Loucy (cell line): Measurements from ENCODE around the gene KREMEN1.

ENCODE experiments used
- H2AFZ ChIP-seq: fragments of 200-600 bp; sonication (generic); 2 replicates; pipeline ENCODE4 v1.6.0; 2016; ENCODE audit warnings: antibody characterized with exemption, mild to moderate bottlenecking, low read length, moderate library complexity
- H3F3A ChIP-seq: fragments of 200-600 bp; 2 replicates; pipeline ENCODE4 v1.6.0; 2016; ENCODE audit warnings: antibody characterized with exemption, low read depth, mild to moderate bottlenecking
- H3K27me3 ChIP-seq: fragments of 200-600 bp; sonication (generic); 2 replicates; pipeline ENCODE4 v1.6.1; 2014; ENCODE audit warnings: low read length, mild to moderate bottlenecking; ENCODE audit not compliant: insufficient read depth, poor library complexity, severe bottlenecking
- H3K36me3 ChIP-seq: fragments of 200-600 bp; sonication (generic); 2 replicates; pipeline ENCODE4 v1.6.1; 2016; ENCODE audit warnings: low read length; ENCODE audit not compliant: insufficient read depth
- H3K4me1 ChIP-seq: fragments of 200-600 bp; sonication (generic); 2 replicates; pipeline ENCODE4 v1.5.1; 2014; ENCODE audit warnings: low read length, mild to moderate bottlenecking; ENCODE audit not compliant: insufficient read depth, poor library complexity, severe bottlenecking
- H3K4me2 ChIP-seq: fragments of 200-600 bp; sonication (generic); 2 replicates; pipeline ENCODE4 v1.6.0; 2014; ENCODE audit warnings: antibody characterized with exemption, low read length, low read depth, mild to moderate bottlenecking; ENCODE audit not compliant: poor library complexity, severe bottlenecking
- H3K4me3 ChIP-seq: fragments of 200-600 bp; sonication (generic); 2 replicates; pipeline ENCODE4 v1.5.1; 2014; ENCODE audit warnings: low read length, mild to moderate bottlenecking, mixed read lengths; ENCODE audit not compliant: poor library complexity, severe bottlenecking
- H3K79me2 ChIP-seq: fragments of 200-600 bp; sonication (generic); 2 replicates; pipeline ENCODE4 v1.6.1; 2014; ENCODE audit warnings: low read length; ENCODE audit not compliant: insufficient read depth
- H3K9ac ChIP-seq: fragments of 200-600 bp; sonication (generic); 2 replicates; pipeline ENCODE4 v1.6.0; 2014; ENCODE audit warnings: mild to moderate bottlenecking, low read depth, low read length, moderate library complexity; ENCODE audit not compliant: poor library complexity, severe bottlenecking
- H3K9me2 ChIP-seq: fragments of 200-600 bp; sonication (generic); replicated peaks from 2 replicates; pipeline ENCODE4 v1.6.1; 2016; ENCODE audit warnings: low read depth, low read length, mixed read lengths
- H3K9me3 ChIP-seq: fragments of 200-600 bp; sonication (generic); 2 replicates; pipeline ENCODE4 v1.6.1; 2014; ENCODE audit warnings: mild to moderate bottlenecking, antibody characterized with exemption, low read length, low read depth; ENCODE audit not compliant: insufficient read depth
- H4K20me1 ChIP-seq: fragments of 200-600 bp; sonication (generic); 2 replicates; pipeline ENCODE4 v1.6.0; 2014; ENCODE audit warnings: antibody characterized with exemption, low read length, mild to moderate bottlenecking; ENCODE audit not compliant: insufficient read depth, poor library complexity, severe bottlenecking
- CTCF ChIP-seq: fragments of 200-600 bp; sonication (generic); conservative IDR thresholded peaks from 2 replicates; pipeline ENCODE4 v1.5.1; 2014; ENCODE audit warnings: mild to moderate bottlenecking, antibody characterized with exemption, low read length
- EZH2phosphoT487 ChIP-seq: fragments of 200-600 bp; IDR thresholded peaks from 2 replicates; pipeline ENCODE4 v1.6.1; 2018; ENCODE audit warnings: antibody characterized with exemption, mild to moderate bottlenecking, moderate library complexity, borderline replicate concordance

Gene KREMEN1, protein sequence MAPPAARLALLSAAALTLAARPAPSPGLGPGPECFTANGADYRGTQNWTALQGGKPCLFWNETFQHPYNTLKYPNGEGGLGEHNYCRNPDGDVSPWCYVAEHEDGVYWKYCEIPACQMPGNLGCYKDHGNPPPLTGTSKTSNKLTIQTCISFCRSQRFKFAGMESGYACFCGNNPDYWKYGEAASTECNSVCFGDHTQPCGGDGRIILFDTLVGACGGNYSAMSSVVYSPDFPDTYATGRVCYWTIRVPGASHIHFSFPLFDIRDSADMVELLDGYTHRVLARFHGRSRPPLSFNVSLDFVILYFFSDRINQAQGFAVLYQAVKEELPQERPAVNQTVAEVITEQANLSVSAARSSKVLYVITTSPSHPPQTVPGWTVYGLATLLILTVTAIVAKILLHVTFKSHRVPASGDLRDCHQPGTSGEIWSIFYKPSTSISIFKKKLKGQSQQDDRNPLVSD

DNA sequence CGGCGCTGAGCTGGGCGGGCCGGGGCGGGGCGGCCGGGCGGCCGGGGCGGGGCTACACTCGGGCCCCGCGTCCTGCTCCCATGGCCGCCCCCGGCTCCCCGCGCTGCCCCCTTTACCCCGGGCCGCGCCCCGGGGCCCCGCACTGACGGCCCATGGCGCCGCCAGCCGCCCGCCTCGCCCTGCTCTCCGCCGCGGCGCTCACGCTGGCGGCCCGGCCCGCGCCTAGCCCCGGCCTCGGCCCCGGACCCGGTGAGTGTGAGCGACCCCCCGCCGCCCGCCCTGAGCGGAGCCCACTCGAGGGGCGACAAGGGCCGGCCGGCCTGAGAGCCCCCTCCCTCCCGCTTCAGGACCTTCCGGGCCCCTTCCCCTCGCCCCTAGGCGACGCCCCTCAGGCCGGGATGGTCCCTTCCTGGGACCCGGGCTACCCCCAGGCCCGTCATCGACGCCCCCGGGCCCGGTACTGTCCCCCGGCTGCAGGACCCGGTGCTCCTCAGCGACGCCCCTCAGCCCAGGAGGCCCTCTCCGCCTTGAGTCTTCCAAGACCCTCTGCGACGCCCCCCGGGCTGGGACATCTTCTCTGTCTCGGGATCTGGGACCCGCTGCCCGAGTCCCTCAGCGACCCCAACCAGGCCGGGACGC lies at the start of gene KREMEN1:
KREMEN1 (plus strand) TSS at position 57 of the 639 bp plus-strand sequence; CDS start at position 153, 96 bp downstream.
- peak within 1 kb of the TSS; percentile 40; the same call in 1 of the 2 replicates for H2AFZ ChIP-seq
- TF ChIP-seq CTCF (no peak), EZH2phosphoT487 (no peak)
- peaks cover 5% of the 10 kb centered on the region; the same call in 1 of the 2 replicates for H3F3A ChIP-seq
- no peaks in the 10 kb centered on the region for H3K9me2 ChIP-seq
- H4K20me1 ChIP-seq: no peaks in the 10 kb centered on the region
- H3K4me3 ChIP-seq: peak within 1 kb of the TSS; percentile 69
- no peaks in the 10 kb centered on the region for H3K79me2 ChIP-seq
- peak within 1 kb of the TSS; percentile 79 for H3K4me2 ChIP-seq
- H3K4me1 ChIP-seq: peaks cover 14% of the 10 kb centered on the region
- H3K27me3 ChIP-seq: no peaks in the 10 kb centered on the region
- H3K9me3 ChIP-seq: no peaks in the 10 kb centered on the region
- no peaks in the 10 kb centered on the region for H3K36me3 ChIP-seq
- H3K9ac ChIP-seq: peak within 1 kb of the TSS; percentile 61

- Histone ChIP-seq H3K27me3 (no peaks in the 10 kb centered on the region), H3K4me1 (peaks cover 19% of the 10 kb centered on the region), H3K9me3 (no peaks in the 10 kb centered on the region), H3F3A (no peaks in the 10 kb centered on the region), H4K20me1 (no peaks in the 10 kb centered on the region), H2AFZ (no peak overlapping the region), H3K9ac (no peak overlapping the region), H3K4me3 (no peak overlapping the region), H3K9me2 (no peaks in the 10 kb centered on the region), H3K36me3 (no peaks in the 10 kb centered on the region), H3K79me2 (no peaks in the 10 kb centered on the region), H3K4me2 (peak overlapping the region; percentile 11)
- TF ChIP-seq EZH2phosphoT487 (no peak), CTCF (no peak)
Measured at GRCh38 chr22:29023172-29023796, 49.6 kb upstream of the KREMEN1 start.

DNA sequence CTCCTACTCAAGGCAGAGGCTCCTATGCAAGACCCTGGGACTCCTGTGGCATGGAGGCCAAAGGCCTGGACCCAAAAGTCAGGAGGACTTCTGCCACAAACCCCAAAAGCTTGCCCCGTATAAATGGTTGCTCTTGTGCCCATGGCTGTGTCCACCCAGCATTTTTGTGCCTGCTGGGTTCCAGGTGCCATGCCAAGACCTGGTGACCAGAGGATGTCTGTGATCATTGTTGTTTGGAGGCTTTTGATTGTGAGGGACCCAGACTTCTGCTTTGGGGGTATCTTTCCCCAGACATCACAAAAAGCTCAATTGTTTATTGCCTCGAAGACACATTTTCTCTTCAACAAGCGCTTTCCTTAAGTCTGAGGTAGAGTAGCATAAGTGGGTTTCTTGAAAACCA lies 46.3 kb upstream of the KREMEN1 start:
- H3K4me1 ChIP-seq: peaks cover 35% of the 10 kb centered on the region
- H3K9ac ChIP-seq: no peak overlapping the region
- no peaks in the 10 kb centered on the region for H3F3A ChIP-seq
- H3K9me3 ChIP-seq: no peaks in the 10 kb centered on the region
- TF ChIP-seq CTCF: no peak
- no peak for TF ChIP-seq EZH2phosphoT487
- no peaks in the 10 kb centered on the region for H3K79me2 ChIP-seq
- H3K4me2 ChIP-seq: no peak overlapping the region
- no peak overlapping the region for H2AFZ ChIP-seq
- H4K20me1 ChIP-seq: no peaks in the 10 kb centered on the region
- no peaks in the 10 kb centered on the region for H3K36me3 ChIP-seq
- H3K4me3 ChIP-seq: no peak overlapping the region
- H3K27me3 ChIP-seq: no peaks in the 10 kb centered on the region
- no peaks in the 10 kb centered on the region for H3K9me2 ChIP-seq
